ENCODE measurements around the gene ENDOD1. TPM values are rescaled to one million over a fixed set of nuclear protein-coding genes. Genes with fewer than 3 reads are reported as not detected.

The ENDOD1 gene
- total RNA-seq, 3 donors from 2014 or later: 48.2 to 97.5 (median 70.9) TPM

GRCh38 chr11:95137299-95137698, 47.7 kb downstream of the ENDOD1 start:
- no peak for TF ChIP-seq CTCF (IDR thresholded peaks at IDR 0.05)
- Histone ChIP-seq H3K9me3 (no peaks in the 10 kb centered on the region), H3K4me3 (no peak overlapping the region), H3K4me1 (ENCODE audit: low read depth) (no peaks in the 10 kb centered on the region), H3K36me3 (ENCODE audit: low read depth) (no peaks in the 10 kb centered on the region)
- no peak for DNase-seq
- ATAC-seq: no peak
- intact Hi-C loops (cut with DNase I, micrococcal nuclease): loop anchor here in 1 of 2 donors (5.0 kb wide), 1 partner anchor 70 kb away; the partner anchor contains the start of gene SRSF8

DNA sequence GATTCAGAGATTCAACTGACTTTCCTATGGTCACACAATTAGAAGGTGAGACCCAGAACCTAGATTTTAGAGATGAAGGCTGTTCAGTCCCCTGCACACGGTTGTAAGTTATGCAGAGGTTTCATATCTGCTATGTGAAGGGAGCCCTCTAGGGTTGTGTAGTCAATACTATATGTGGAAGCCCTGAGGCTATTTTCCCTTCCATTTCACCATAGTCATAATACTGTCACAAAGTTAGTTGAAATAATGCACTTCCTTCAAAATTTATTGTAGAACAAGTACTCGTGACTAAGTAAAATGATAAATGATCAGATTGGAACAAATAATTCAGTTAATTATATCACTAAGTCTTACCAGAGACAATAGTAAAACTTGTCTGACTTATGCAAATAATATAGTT, 48.8 kb downstream of the ENDOD1 start:
- TF ChIP-seq CTCF (IDR thresholded peaks at IDR 0.05): no peak
- Histone ChIP-seq H3K9me3 (no peaks in the 10 kb centered on the region), H3K4me3 (no peak overlapping the region), H3K36me3 (ENCODE audit: low read depth) (no peaks in the 10 kb centered on the region), H3K4me1 (ENCODE audit: low read depth) (no peaks in the 10 kb centered on the region)
- intact Hi-C loops (cut with DNase I, micrococcal nuclease): loop anchor here in 1 of 2 donors (5.0 kb wide), 1 partner anchor 71 kb away; the partner anchor contains the start of gene SRSF8
- ATAC-seq (peak; percentile 79), DNase-seq (no peak)

DNA sequence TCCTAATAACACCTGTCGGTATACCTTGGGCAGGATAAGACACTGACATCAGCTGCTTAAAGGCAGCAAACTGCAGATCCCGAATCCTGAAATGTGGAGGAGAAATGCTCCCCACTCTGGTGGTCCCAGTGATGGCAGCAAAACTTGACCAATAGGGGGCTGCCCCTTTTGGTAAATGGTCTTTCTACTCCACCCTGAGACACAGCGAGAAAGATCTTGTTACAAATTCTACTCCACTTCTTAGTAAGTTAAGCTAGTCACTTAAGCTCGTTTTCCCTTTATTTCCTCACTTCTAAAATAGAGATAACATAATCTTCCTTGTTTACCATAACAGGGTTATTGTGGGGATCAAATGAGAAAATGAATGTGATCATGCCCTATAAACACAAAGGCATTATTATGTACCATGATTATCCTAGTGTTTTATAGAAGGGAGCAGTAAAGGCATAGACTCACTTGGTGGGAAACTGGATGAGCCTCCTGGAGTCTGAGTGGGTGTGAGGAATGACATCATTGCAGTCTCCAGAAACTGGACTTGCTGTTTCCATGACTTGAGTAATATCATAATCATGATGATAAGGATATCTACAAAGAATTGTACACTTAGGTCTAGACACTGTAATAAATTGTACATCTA, 50.9 kb downstream of the ENDOD1 start:
- Histone ChIP-seq H3K4me3 (no peak overlapping the region), H3K9me3 (no peaks in the 10 kb centered on the region), H3K4me1 (ENCODE audit: low read depth) (no peaks in the 10 kb centered on the region), H3K36me3 (ENCODE audit: low read depth) (no peaks in the 10 kb centered on the region)
- ATAC-seq: peak; percentile 60
- no peak for TF ChIP-seq CTCF (IDR thresholded peaks at IDR 0.05)
- no peak for DNase-seq
- intact Hi-C loops (cut with DNase I, micrococcal nuclease): no loop called here

DNA sequence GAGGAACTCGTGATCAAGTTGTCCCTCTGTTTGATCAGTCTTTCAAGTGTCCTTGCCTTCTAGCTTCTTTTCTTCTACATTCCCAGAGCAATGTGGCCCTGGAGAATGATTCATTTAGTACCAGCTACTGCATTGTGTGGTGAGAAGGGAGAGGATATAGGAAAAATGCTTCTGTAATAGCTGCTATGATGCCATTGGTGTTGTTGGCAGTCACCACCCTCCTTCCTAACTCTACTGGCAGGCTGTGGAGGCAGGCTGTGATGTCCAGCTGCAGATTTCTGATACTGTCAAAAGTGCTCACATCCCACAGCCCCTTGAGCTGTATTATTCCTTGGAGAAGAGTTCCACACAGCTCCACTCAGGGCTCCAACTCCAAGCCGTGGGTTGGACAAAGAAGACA, 52.8 kb downstream of the ENDOD1 start:
- Histone ChIP-seq H3K9me3 (no peaks in the 10 kb centered on the region), H3K4me1 (ENCODE audit: low read depth) (no peaks in the 10 kb centered on the region), H3K36me3 (ENCODE audit: low read depth) (no peaks in the 10 kb centered on the region), H3K4me3 (no peak overlapping the region)
- intact Hi-C loops (cut with DNase I, micrococcal nuclease): no loop called here
- ATAC-seq: no peak
- no peak for DNase-seq
- no peak for TF ChIP-seq CTCF (IDR thresholded peaks at IDR 0.05)

- ATAC-seq: no peak
- intact Hi-C loops (cut with DNase I, micrococcal nuclease): no loop called here
- TF ChIP-seq CTCF (IDR thresholded peaks at IDR 0.05): no peak
- no peak for DNase-seq
- Histone ChIP-seq H3K9me3 (no peaks in the 10 kb centered on the region), H3K4me3 (no peak overlapping the region), H3K36me3 (ENCODE audit: low read depth) (no peaks in the 10 kb centered on the region), H3K4me1 (ENCODE audit: low read depth) (no peaks in the 10 kb centered on the region)
Observed at GRCh38 chr11:95143106-95143681, 53.5 kb downstream of the ENDOD1 start.
